Endothelial cell (in vitro differentiated cells): ENCODE measurements around the gene TFCP2L1. TPM values are rescaled to one million over a fixed set of nuclear protein-coding genes. Genes with fewer than 3 reads are reported as not detected.

Experiments used
- DNase-seq: peaks from one replicate; pipeline ENCODE4 v3.0.0; 2021; ENCODE audit warnings: low spot score
- H3K27ac Mint-ChIP-seq: one replicate; pipeline ENCODE4 v1.8.0; 2021; ENCODE audit warnings: mixed read lengths, inconsistent platforms; ENCODE audit not compliant: unreplicated experiment
- H3K27me3 Mint-ChIP-seq: one replicate; pipeline ENCODE4 v1.8.0; 2021; ENCODE audit warnings: mild to moderate bottlenecking, moderate library complexity, mixed read lengths, inconsistent platforms; ENCODE audit not compliant: unreplicated experiment
- H3K36me3 Mint-ChIP-seq: one replicate; pipeline ENCODE4 v1.8.0; 2021; ENCODE audit warnings: mild to moderate bottlenecking, low read depth, mixed read lengths, inconsistent platforms; ENCODE audit not compliant: unreplicated experiment
- H3K4me1 Mint-ChIP-seq: one replicate; pipeline ENCODE4 v1.8.0; 2021; ENCODE audit warnings: mild to moderate bottlenecking, mixed read lengths, inconsistent platforms; ENCODE audit not compliant: unreplicated experiment
- H3K4me3 Mint-ChIP-seq: one replicate; pipeline ENCODE4 v1.8.0; 2021; ENCODE audit warnings: mild to moderate bottlenecking, mixed read lengths, inconsistent platforms; ENCODE audit not compliant: unreplicated experiment
- H3K9me3 Mint-ChIP-seq: one replicate; pipeline ENCODE4 v1.8.0; 2021; ENCODE audit warnings: mixed read lengths, inconsistent platforms; ENCODE audit not compliant: unreplicated experiment
- CTCF ChIP-seq: fragments of 200-600 bp; sonication (generic); IDR thresholded peaks from one replicate; pipeline ENCODE4 v1.5.0; 2021; ENCODE audit warnings: antibody characterized with exemption; ENCODE audit not compliant: unreplicated experiment
- total RNA-seq: library from RNA; stranded (reverse); fragmentation: NEBNext Ultra II Directional; extraction: Animal tissue kit (Norgen Biotek cat#: 25700); gene quantifications from one replicate; pipeline ENCODE4 v1.2.1, GENCODE V29; 2021; ENCODE audit not compliant: unreplicated experiment

TFCP2L1 gene
- total RNA-seq, 1 donor from 2014 or later: 1.7 TPM

GRCh38 chr2:121189661-121190381, 95.2 kb downstream of the TFCP2L1 start:
- no peak for TF ChIP-seq CTCF
- Mint-ChIP-seq H3K36me3 (peaks cover 3% of the 10 kb centered on the region), H3K4me3 (no peak overlapping the region), H3K27me3 (peaks cover 5% of the 10 kb centered on the region), H3K9me3 (no peaks in the 10 kb centered on the region), H3K4me1 (no peaks in the 10 kb centered on the region), H3K27ac (no peak overlapping the region)
- DNase-seq: no peak

- no peak overlapping the region for H3K27ac Mint-ChIP-seq
Measured at GRCh38 chr2:121189011-121189410, 96.0 kb downstream of the TFCP2L1 start.

GRCh38 chr2:121187982-121188411, 97.0 kb downstream of the TFCP2L1 start:
- DNase-seq: no peak
- no peak for TF ChIP-seq CTCF
- no peaks in the 10 kb centered on the region for H3K4me1 Mint-ChIP-seq
- peaks cover 4% of the 10 kb centered on the region for H3K27me3 Mint-ChIP-seq
- H3K4me3 Mint-ChIP-seq: no peak overlapping the region
- H3K36me3 Mint-ChIP-seq: peaks cover 3% of the 10 kb centered on the region
- no peaks in the 10 kb centered on the region for H3K9me3 Mint-ChIP-seq
- no peak overlapping the region for H3K27ac Mint-ChIP-seq

More at GRCh38 chr2:121189011-121189410, 96.0 kb downstream of the TFCP2L1 start:
- Mint-ChIP-seq H3K4me3 (no peak overlapping the region), H3K36me3 (peaks cover 3% of the 10 kb centered on the region), H3K4me1 (no peaks in the 10 kb centered on the region), H3K27me3 (peaks cover 5% of the 10 kb centered on the region), H3K9me3 (no peaks in the 10 kb centered on the region)
- no peak for DNase-seq
- no peak for TF ChIP-seq CTCF

GRCh38 chr2:121187351-121187981, 97.5 kb downstream of the TFCP2L1 start:
- peaks cover 3% of the 10 kb centered on the region for H3K36me3 Mint-ChIP-seq
- H3K27ac Mint-ChIP-seq: no peak overlapping the region
- peaks cover 3% of the 10 kb centered on the region for H3K27me3 Mint-ChIP-seq
- H3K4me1 Mint-ChIP-seq: no peaks in the 10 kb centered on the region
- H3K4me3 Mint-ChIP-seq: no peak overlapping the region
- TF ChIP-seq CTCF: no peak
- H3K9me3 Mint-ChIP-seq: no peaks in the 10 kb centered on the region
- DNase-seq: no peak

- TF ChIP-seq CTCF: no peak
- Mint-ChIP-seq H3K27me3 (peaks cover 5% of the 10 kb centered on the region), H3K4me1 (no peaks in the 10 kb centered on the region), H3K4me3 (no peak overlapping the region), H3K27ac (no peak overlapping the region), H3K36me3 (peaks cover 3% of the 10 kb centered on the region), H3K9me3 (no peaks in the 10 kb centered on the region)
- DNase-seq: no peak
Measured at GRCh38 chr2:121186261-121186660, 98.7 kb downstream of the TFCP2L1 start.
